ENCODE data around the gene SH2D3C.

SH2D3C gene, protein sequence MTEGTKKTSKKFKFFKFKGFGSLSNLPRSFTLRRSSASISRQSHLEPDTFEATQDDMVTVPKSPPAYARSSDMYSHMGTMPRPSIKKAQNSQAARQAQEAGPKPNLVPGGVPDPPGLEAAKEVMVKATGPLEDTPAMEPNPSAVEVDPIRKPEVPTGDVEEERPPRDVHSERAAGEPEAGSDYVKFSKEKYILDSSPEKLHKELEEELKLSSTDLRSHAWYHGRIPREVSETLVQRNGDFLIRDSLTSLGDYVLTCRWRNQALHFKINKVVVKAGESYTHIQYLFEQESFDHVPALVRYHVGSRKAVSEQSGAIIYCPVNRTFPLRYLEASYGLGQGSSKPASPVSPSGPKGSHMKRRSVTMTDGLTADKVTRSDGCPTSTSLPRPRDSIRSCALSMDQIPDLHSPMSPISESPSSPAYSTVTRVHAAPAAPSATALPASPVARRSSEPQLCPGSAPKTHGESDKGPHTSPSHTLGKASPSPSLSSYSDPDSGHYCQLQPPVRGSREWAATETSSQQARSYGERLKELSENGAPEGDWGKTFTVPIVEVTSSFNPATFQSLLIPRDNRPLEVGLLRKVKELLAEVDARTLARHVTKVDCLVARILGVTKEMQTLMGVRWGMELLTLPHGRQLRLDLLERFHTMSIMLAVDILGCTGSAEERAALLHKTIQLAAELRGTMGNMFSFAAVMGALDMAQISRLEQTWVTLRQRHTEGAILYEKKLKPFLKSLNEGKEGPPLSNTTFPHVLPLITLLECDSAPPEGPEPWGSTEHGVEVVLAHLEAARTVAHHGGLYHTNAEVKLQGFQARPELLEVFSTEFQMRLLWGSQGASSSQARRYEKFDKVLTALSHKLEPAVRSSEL

DNA sequence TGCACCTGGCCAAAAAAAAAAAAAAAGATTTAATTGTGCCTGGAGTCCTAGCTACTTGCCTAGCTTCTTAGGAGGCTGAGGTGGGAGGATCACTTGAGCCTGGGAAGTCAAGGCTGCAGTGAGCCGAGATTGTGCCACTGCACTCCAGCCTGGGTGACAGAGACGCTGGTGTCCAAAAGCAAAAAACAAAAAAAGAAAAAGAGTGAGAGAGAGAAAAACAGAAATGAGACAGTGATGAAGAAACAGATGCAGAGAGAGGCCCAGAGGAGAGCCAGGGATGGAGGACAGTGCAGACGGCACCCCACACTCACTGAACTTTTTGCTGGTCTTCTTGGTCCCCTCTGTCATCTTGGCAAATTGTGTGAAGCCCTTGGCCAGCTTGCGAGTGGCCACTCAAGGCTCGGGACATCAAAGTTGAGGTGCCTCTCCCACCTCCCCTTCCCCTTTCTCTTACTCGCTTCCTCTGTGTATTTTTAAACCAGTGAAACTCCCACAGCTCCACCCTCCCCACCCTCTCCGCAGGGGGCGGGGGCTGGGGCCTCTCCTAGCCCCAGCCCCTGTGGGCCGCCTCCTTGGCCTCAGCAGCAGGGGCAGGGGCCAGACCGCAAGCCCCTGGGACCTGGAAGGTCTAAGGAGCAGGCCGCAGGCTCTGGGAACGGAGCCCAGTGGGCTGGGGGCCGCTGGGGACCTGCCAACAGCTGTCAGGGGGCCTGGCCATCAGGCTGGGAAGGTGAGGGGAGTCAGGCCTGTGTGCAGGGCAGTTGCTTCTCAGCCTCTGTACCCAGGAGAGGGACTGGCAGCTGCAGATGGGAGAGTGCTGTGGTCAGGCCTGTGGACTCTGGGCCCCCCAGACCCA, at the start of gene SH2D3C:
Gene SH2D3C (minus strand): TSS at position 387 of the 856 bp plus-strand sequence. CDS start 39 bp downstream, at position 348.
- Mint-ChIP-seq H3K36me3 (ENCODE audit: low read depth) (peaks cover 23% of the 10 kb centered on the region), H3K4me1 (ENCODE audit: low read depth) (peaks cover 72% of the 10 kb centered on the region), H3K27me3 (no peaks in the 10 kb centered on the region), H3K9me3 (no peaks in the 10 kb centered on the region), H3K27ac (peak within 1 kb of the TSS; percentile 97), H3K4me3 (peak within 1 kb of the TSS; percentile 90)
- DNase-seq: peak; percentile 74

DNA sequence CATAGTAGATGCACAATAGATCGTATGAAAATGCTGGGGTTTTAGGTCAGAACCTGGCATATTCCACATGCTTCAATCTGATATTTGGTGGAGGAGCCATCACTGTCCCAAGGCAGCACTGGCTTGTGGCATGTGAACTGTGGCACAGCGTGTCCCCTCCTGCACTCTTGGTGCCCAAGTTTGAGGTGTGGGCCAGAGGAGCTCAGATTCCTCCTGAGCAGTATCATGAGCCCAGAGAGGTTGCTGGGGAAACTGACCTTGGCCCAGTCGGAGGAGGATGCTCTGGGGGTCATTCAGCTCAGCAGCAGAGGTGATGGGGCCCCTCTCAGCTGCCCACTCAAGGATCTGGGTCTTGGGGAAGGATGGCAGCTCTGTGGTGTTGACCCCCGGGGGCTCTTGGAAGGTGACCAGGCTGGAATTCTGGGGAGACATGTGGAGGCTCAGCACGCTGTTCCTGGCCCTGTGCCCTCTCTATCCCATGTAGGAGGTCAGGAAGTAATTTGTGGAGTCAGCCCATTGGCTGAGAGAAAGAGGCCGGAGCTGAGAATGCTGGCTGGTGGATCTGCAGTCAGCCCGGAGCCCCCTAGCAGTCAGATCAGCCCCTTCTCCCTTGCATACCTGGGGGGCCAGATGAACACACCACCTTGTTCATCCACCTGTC, 47.9 kb upstream of the SH2D3C start:
- no peak overlapping the region for H3K27ac Mint-ChIP-seq
- no peaks in the 10 kb centered on the region for H3K9me3 Mint-ChIP-seq
- no peaks in the 10 kb centered on the region for H3K4me1 Mint-ChIP-seq (ENCODE audit: low read depth)
- H3K36me3 Mint-ChIP-seq (ENCODE audit: low read depth): peaks cover 22% of the 10 kb centered on the region
- H3K27me3 Mint-ChIP-seq: no peaks in the 10 kb centered on the region
- no peak for DNase-seq
- no peak overlapping the region for H3K4me3 Mint-ChIP-seq

DNA sequence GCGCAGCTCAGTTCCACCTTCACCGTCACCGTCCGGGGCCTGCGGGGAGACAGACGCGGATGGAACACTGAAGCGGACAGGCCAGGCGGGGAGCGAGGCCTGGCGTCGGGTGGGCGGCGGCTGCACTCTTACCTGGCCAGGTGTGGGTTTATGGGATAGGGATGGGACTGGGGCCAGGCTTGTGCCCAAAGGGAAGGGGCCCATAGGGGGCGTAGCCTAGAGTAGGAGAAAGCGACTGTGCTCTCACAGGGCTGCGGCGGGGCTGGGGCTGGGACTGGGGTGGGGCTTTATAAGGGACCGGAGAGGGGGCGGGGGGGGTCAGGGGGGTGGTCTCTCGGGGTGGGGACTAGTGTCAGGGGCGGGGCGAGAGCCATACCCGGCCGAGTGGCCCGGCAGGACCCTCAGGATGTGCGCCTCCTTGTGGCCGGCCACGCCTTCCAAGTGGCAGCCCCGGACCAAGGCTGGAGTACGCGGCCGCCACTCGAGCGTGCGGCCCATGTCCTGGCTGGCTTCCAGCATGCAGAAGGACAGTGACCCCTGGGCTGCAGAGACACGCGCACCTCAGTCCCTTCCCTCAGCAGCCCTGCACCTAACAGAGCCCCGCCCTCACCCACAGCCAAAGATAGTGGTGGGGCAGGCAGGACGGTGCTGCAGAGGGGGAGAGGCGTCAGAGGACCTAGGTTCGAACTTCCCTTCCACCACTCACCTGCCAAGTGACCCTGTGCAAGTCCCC, 47.0 kb upstream of the SH2D3C start:
- no peak overlapping the region for H3K4me3 Mint-ChIP-seq

DNA sequence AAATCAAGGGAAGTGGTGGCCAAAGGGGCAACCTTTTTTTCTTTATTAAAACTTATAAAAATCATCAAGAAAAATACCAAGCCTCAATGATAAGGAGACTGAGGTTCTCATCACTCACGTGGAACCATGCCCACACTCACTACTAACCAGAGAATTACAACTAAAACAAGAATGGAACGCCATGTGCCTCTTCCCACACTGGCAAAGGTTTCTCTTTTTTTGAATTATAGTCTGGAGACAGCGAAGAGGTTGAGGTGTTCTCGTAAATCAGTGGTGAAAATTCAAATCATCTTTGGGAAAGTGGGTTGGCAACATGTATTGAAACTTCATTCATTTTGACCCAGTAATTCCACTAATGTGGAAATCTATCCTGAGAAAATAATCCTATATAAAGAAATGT, 43.6 kb upstream of the SH2D3C start:
- no peak for DNase-seq
- H3K4me3 Mint-ChIP-seq: no peak overlapping the region
- H3K27me3 Mint-ChIP-seq: no peaks in the 10 kb centered on the region
- peaks cover 47% of the 10 kb centered on the region for H3K36me3 Mint-ChIP-seq (ENCODE audit: low read depth)
- H3K9me3 Mint-ChIP-seq: no peaks in the 10 kb centered on the region
- no peaks in the 10 kb centered on the region for H3K4me1 Mint-ChIP-seq (ENCODE audit: low read depth)
- H3K27ac Mint-ChIP-seq: no peak overlapping the region

More for the DNA sequence above, 47.0 kb upstream of the SH2D3C start:
- Mint-ChIP-seq H3K4me1 (ENCODE audit: low read depth) (no peaks in the 10 kb centered on the region), H3K27ac (peak overlapping the region; percentile 7), H3K9me3 (no peaks in the 10 kb centered on the region), H3K36me3 (ENCODE audit: low read depth) (peaks cover 26% of the 10 kb centered on the region), H3K27me3 (no peaks in the 10 kb centered on the region)
- no peak for DNase-seq

DNA sequence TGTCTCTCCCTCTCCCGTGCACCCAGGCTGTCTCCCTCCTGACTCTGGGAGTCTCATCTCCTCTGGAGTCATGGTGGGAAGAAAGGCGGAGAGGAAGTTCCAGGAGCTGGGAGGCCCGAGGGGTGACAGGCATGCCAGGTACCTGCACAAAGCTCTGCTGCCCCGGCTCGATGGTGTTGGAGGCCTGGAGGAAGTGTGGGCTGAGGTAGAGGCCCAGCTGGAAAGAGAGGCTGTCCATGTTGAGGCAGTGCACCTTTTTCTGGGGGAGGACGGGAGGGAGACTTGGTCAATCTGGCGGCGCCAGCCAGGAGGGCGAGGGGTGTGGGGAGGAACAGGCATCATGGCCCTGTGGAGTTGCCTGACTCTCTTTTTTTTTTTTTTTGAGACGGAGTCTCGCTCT, 40.1 kb upstream of the SH2D3C start:
- Mint-ChIP-seq H3K36me3 (ENCODE audit: low read depth) (peaks cover 63% of the 10 kb centered on the region), H3K4me3 (no peak overlapping the region), H3K4me1 (ENCODE audit: low read depth) (no peaks in the 10 kb centered on the region), H3K9me3 (no peaks in the 10 kb centered on the region), H3K27me3 (no peaks in the 10 kb centered on the region), H3K27ac (peak overlapping the region; percentile 57)
- DNase-seq: no peak

DNA sequence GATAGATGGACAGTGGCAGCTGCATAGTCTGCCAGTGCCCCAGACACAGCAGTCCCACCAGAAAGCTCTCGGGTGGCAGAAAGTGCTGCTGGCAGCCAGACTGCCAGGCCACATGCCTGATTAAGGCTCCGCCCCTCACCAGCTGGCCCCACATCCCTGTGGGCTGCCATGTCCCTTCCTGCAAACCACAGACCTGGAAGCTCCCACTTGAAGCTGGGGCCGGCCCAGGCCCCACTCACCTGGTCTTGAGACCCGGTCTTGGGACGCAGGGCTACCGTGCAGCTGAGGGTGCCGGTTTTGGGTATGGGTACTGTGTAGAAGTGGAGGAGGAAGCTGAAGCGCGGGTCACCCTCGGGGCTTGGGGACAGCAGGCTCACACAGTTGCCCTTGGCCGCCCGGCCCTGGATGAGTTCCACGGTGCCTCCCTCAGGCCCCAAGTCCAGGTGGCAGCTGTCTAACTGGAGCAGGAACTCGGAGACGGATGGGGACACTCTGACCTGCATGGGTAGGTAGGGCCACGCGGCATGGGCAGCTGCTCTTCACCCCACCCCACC, 39.5 kb upstream of the SH2D3C start:
- Mint-ChIP-seq H3K36me3 (ENCODE audit: low read depth) (peaks cover 69% of the 10 kb centered on the region), H3K27ac (peak overlapping the region; percentile 57), H3K27me3 (no peaks in the 10 kb centered on the region), H3K9me3 (no peaks in the 10 kb centered on the region), H3K4me1 (ENCODE audit: low read depth) (no peaks in the 10 kb centered on the region), H3K4me3 (no peak overlapping the region)
- DNase-seq: no peak

DNA sequence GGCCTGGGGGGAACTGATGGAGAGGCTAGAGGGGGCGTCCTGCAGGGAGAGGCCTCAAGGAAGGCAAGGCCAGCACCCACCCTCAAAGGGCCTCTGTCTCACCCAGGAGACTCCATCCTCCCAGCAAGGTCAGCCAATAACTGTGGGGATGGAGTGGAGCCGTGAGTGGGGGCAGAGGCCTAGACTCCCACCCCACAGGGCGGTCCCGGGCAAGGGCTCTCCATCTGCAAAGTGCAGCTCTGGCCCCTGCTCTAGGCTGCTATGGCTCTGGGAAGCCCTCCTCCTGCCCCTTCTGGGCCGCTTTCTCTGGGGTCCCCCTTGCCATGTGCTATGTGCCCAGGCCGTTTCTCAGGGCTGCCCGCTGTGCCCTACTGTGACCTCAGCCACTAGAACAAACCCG, 38.3 kb upstream of the SH2D3C start:
- DNase-seq: no peak
- no peak overlapping the region for H3K4me3 Mint-ChIP-seq
- H3K27ac Mint-ChIP-seq: no peak overlapping the region
- H3K4me1 Mint-ChIP-seq (ENCODE audit: low read depth): no peaks in the 10 kb centered on the region
- no peaks in the 10 kb centered on the region for H3K9me3 Mint-ChIP-seq
- H3K27me3 Mint-ChIP-seq: no peaks in the 10 kb centered on the region
- peaks cover 81% of the 10 kb centered on the region for H3K36me3 Mint-ChIP-seq (ENCODE audit: low read depth)

DNA sequence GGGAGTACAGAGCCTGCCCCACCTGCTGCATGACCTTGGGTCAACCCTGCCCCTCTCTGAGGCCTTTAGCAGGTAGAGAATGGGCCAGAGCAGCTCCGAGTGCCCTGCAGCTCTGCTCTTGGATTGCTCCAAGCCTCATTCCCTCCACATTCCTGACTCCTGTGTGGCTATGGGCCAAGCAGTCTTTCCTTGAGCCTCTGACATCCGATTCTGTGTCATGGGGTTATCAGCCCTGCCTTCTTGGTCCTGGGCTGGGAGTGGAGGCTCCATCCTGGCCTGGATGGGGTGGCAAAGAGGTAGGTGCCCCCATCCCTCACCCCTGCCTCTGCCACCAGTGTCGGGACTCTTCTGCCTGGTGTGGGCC, 37.9 kb upstream of the SH2D3C start:
- H3K9me3 Mint-ChIP-seq: no peaks in the 10 kb centered on the region
- H3K4me1 Mint-ChIP-seq (ENCODE audit: low read depth): no peaks in the 10 kb centered on the region
- H3K4me3 Mint-ChIP-seq: no peak overlapping the region
- H3K27ac Mint-ChIP-seq: peak overlapping the region; percentile 18
- H3K36me3 Mint-ChIP-seq (ENCODE audit: low read depth): peaks cover 85% of the 10 kb centered on the region
- H3K27me3 Mint-ChIP-seq: no peaks in the 10 kb centered on the region
- no peak for DNase-seq

DNA sequence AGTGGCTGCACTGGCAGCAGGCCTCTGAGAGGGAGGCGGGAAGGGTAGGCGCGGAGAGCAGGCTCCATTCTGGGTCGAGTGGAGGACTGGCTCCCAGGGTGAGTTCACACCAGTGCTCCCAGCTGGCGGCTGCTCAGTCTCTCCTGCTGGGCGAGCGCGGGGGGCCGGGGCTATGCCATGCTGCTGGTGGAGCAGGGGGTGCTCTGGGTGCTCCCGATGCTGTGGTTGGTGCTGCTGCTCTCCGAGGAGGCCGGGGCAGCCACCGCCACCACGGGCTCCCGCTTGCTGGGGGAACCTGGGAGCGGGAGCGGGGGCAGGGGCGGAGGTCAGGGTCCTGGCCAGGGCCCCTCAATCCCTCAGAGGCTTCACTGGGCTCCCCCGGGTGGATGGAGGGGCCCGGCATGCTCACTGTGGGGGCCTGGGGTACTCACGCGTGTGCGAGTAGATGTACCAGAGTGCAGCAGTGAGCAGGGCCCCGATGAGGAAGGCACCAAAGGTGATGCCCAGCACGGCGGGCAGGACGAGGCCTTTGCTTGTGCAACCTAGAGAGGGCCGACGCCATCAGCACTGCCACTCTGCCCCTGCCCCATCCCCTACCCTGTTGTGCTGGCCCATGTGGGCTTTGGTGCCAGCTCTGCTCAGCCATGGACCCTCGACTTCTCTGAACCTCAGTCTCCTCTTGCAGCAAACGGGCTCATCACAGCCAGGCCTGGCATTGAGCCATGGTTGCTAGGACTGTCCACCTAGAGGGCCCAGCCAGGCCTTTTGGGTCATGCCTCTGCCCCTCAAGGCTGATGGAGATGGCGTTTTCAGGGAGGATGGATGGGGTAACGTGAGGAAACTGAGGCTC, 37.3 kb upstream of the SH2D3C start:
- Mint-ChIP-seq H3K4me3 (no peak overlapping the region), H3K36me3 (ENCODE audit: low read depth) (peaks cover 84% of the 10 kb centered on the region), H3K27me3 (no peaks in the 10 kb centered on the region)

DNA sequence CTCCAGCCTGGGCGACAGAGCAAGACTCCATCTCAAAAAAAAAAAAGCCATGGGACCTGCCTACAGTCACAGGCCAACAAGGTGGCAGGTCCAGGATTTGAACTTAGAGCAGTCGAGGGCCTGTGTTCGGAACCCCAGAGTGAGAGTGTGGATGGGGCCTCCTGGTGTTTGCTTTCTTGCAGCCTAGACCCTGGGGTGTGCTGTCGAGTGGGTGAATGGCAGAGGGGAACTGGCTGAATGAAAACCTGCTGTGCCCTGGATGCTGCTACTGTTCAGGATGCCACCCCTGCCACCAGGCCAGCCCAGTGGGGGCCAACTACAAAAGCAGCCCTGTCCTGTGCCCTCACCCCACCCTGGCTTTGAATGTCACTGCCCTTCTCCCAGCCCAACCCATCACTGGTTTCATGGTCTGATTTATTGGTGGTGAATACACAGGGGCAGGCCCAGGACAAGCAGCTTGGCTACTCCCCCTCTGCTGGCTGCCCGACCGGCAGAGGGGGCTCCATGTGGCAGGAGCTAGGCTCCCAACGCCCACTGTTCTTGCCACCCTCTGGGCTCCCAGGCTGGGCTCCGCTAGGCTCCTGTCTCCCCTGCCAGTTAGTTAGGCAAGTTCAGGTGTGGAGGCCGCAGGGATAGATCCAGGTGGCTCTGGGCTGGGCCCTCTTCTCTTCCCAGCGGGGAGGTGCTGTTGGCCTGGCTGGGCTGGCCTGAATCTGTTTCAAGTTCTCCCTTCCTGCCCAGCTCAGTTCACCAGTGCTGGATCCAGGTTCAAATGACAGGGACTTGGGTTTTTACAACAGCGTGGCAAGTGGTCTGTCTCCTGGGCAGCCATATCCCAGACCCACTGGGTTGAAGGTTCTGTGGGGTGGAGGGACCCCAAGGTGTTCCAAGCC, 36.4 kb upstream of the SH2D3C start:
- peak overlapping the region; percentile 44 for H3K27ac Mint-ChIP-seq
- no peaks in the 10 kb centered on the region for H3K4me1 Mint-ChIP-seq (ENCODE audit: low read depth)
- H3K9me3 Mint-ChIP-seq: no peaks in the 10 kb centered on the region
- peaks cover 89% of the 10 kb centered on the region for H3K36me3 Mint-ChIP-seq (ENCODE audit: low read depth)
- no peaks in the 10 kb centered on the region for H3K27me3 Mint-ChIP-seq
- no peak overlapping the region for H3K4me3 Mint-ChIP-seq
- DNase-seq: no peak

More for the DNA sequence above, 37.3 kb upstream of the SH2D3C start:
- peak overlapping the region; percentile 44 for H3K27ac Mint-ChIP-seq
- no peaks in the 10 kb centered on the region for H3K4me1 Mint-ChIP-seq (ENCODE audit: low read depth)
- DNase-seq: no peak
- H3K9me3 Mint-ChIP-seq: no peaks in the 10 kb centered on the region

DNA sequence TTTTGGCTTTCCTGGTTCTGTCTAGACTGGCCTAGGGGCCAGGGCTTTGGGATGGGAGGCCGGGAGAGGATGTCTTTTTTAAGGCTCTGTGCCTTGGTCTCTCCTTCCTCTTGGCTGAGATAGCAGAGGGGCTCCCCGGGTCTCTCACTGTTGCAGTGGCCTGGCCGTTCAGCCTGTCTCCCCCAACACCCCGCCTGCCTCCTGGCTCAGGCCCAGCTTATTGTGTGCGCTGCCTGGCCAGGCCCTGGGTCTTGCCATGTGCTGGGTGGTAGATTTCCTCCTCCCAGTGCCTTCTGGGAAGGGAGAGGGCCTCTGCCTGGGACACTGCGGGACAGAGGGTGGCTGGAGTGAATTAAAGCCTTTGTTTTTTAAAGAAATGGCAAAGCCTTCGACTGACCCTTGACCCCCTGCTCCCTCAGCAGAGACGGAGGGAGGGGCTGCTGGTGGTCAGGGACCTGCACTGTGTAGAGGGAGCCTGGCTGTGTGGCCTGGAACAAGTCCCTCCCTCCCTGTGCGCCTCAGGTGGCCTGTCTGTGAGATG, 35.3 kb upstream of the SH2D3C start:
- Mint-ChIP-seq H3K27me3 (no peaks in the 10 kb centered on the region), H3K36me3 (ENCODE audit: low read depth) (peaks cover 87% of the 10 kb centered on the region), H3K4me1 (ENCODE audit: low read depth) (no peaks in the 10 kb centered on the region)

More for the DNA sequence above, 35.3 kb upstream of the SH2D3C start:
- DNase-seq: no peak
- Mint-ChIP-seq H3K27ac (no peak overlapping the region), H3K4me3 (no peak overlapping the region), H3K9me3 (no peaks in the 10 kb centered on the region)

All from activated T-cell treated with anti-CD3 and anti-CD28 coated beads, Interleukin-2, amount 50 U/mL, for 24 hours (primary cell).